CD14-positive monocyte (primary cell): ENCODE data around the gene KNDC1. TPM values are rescaled to one million over a fixed set of nuclear protein-coding genes. Genes with fewer than 3 reads are reported as not detected.
A peak's percentile ranks its signal among the peaks of the same experiment; 100 is the strongest.

Experiments used
- DNase-seq, 3 donors: peaks; one replicate each; pipeline ENCODE4 v3.0.0-alpha.2; 2011 to 2022
- H2AFZ ChIP-seq: 2 replicates; pipeline ENCODE4 v1.6.0; 2012; ENCODE audit warnings: mild to moderate bottlenecking, low read depth, low read length, inconsistent platforms; ENCODE audit not compliant: insufficient read depth, poor library complexity, severe bottlenecking
- H3K27ac ChIP-seq, 2 donors: 1 replicate in 1 of 2; 2 replicates in 1 of 2; pipeline ENCODE4 v1.5.1; 2012 to 2013; ENCODE audit warnings: low read length in 2 of 2, control low read depth in 1 of 2, inconsistent platforms in 1 of 2, low read depth in 1 of 2, mild to moderate bottlenecking in 1 of 2
- H3K27me3 ChIP-seq, 2 donors: one replicate each; pipeline versions ENCODE4 v1.6.0 to v1.6.1; 2011 to 2013; ENCODE audit warnings: low read length in 2 of 2; ENCODE audit not compliant: control insufficient read depth in 2 of 2, insufficient read depth in 2 of 2
- H3K36me3 ChIP-seq, 2 donors: replicated peaks in 1 of 2; 1 replicate in 1 of 2; 2 replicates in 1 of 2; pipeline versions ENCODE4 v1.5.1 to v1.6.1; 2012 to 2013; ENCODE audit warnings: low read length in 2 of 2, control low read depth in 1 of 2, inconsistent platforms in 1 of 2, mild to moderate bottlenecking in 1 of 2; ENCODE audit not compliant: insufficient read depth in 2 of 2, control insufficient read depth in 1 of 2
- H3K4me1 ChIP-seq, 2 donors: 1 replicate in 1 of 2; 2 replicates in 1 of 2; pipeline versions ENCODE4 v1.5.1 to v1.6.1; 2012 to 2013; ENCODE audit warnings: low read length in 2 of 2, control low read depth in 1 of 2, inconsistent platforms in 1 of 2, mild to moderate bottlenecking in 1 of 2, moderate library complexity in 1 of 2; ENCODE audit not compliant: insufficient read depth in 2 of 2, control insufficient read depth in 1 of 2
- H3K4me2 ChIP-seq: replicated peaks from 2 replicates; pipeline ENCODE3; 2012; ENCODE audit warnings: low read length, moderate library complexity, mild to moderate bottlenecking; ENCODE audit not compliant: poor library complexity, severe bottlenecking; ENCODE audit errors: extremely low read depth
- H3K4me3 ChIP-seq, 3 experiments: fragments of 200-600 bp in 1 of 3; sonication (generic) in 1 of 3; replicated peaks in 1 of 3; 1 replicate in 2 of 3; 2 replicates in 1 of 3; pipeline ENCODE4 v1.5.1; 2011 to 2013; ENCODE audit warnings: low read length in 3 of 3, mild to moderate bottlenecking in 3 of 3, control low read depth in 2 of 3, low read depth in 2 of 3, inconsistent platforms in 1 of 3, moderate library complexity in 1 of 3
- H3K79me2 ChIP-seq: 2 replicates; pipeline ENCODE4 v1.6.0; 2012; ENCODE audit warnings: mild to moderate bottlenecking, control low read depth, inconsistent platforms, low read length, moderate library complexity; ENCODE audit not compliant: insufficient read depth
- H3K9ac ChIP-seq: 2 replicates; pipeline ENCODE4 v1.6.0; 2017; ENCODE audit warnings: low read length, mild to moderate bottlenecking; ENCODE audit not compliant: insufficient read depth, poor library complexity, severe bottlenecking
- H3K9me3 ChIP-seq, 2 donors: replicated peaks in 1 of 2; 1 replicate in 1 of 2; 2 replicates in 1 of 2; pipeline versions ENCODE4 v1.5.1 to v1.6.1; 2012 to 2013; ENCODE audit warnings: low read length in 2 of 2, control low read depth in 1 of 2; ENCODE audit not compliant: control insufficient read depth in 1 of 2, insufficient read depth in 1 of 2
- H4K20me1 ChIP-seq: 2 replicates; pipeline ENCODE4 v1.6.0; 2012; ENCODE audit warnings: mild to moderate bottlenecking, low read length, control low read depth, moderate library complexity; ENCODE audit not compliant: insufficient read depth
- H3K27ac Mint-ChIP-seq, 7 donors: one replicate each; pipeline ENCODE4 v1.8.0; 2020; ENCODE audit warnings: mild to moderate bottlenecking in 7 of 7, mixed read lengths in 7 of 7, moderate library complexity in 6 of 7, inconsistent platforms in 2 of 7
- H3K27me3 Mint-ChIP-seq, 3 donors: one replicate each; pipeline ENCODE4 v1.8.0; 2021 to 2022; ENCODE audit warnings: low read depth in 3 of 3, mild to moderate bottlenecking in 3 of 3, mixed read lengths in 3 of 3, moderate library complexity in 3 of 3, inconsistent platforms in 1 of 3
- H3K36me3 Mint-ChIP-seq, 2 donors: one replicate each; pipeline ENCODE4 v1.8.0; 2020; ENCODE audit warnings: mixed read lengths in 2 of 2, inconsistent platforms in 1 of 2, mild to moderate bottlenecking in 1 of 2
- H3K4me1 Mint-ChIP-seq: one replicate; pipeline ENCODE4 v1.8.0; 2020; ENCODE audit warnings: mild to moderate bottlenecking, mixed read lengths
- H3K4me3 Mint-ChIP-seq, 2 donors: one replicate each; pipeline ENCODE4 v1.8.0; 2020; ENCODE audit warnings: mild to moderate bottlenecking in 2 of 2, mixed read lengths in 2 of 2, moderate library complexity in 1 of 2
- H3K9me3 Mint-ChIP-seq, 7 donors: one replicate each; pipeline ENCODE4 v1.8.0; 2020 to 2022; ENCODE audit warnings: mixed read lengths in 7 of 7, mild to moderate bottlenecking in 6 of 7, moderate library complexity in 6 of 7, inconsistent platforms in 2 of 7
- WGBS: methylation state at CpG from one replicate; pipeline ENCODE4 v1.1.5; 2013; ENCODE audit warnings: missing lambda C conversion rate; ENCODE audit not compliant: insufficient coverage; 5-methylcytosine and 5-hydroxymethylcytosine counted together
- intact Hi-C, 2 donors: fragments of 100-400 bp; cut with micrococcal nuclease; formaldehyde crosslinking; loops; one replicate each; pipeline versions ENCODE4 v1.15.0 to v1.15.1; 2023
- polyA plus RNA-seq, 3 donors: library from polyadenylated mRNA; depleted of rRNA in 1 of 3; unstranded in 2 of 3; stranded (reverse) in 1 of 3; fragments of 300-500 nt in 2 of 3; fragments of >200 nt in 1 of 3; fragmentation: Illumina TruSeq in 2 of 3; gene quantifications; 1 replicate in 2 of 3; 2 replicates in 1 of 3; pipeline ENCODE4 v1.2.3, GENCODE V29; 2012 to 2021
- TF ChIP-seq, protein P1 (sequence below): fragments of 200-600 bp; IDR thresholded peaks from one replicate; pipeline ENCODE4 v1.8.0; 2022; ENCODE audit warnings: antibody characterized with exemption, mild to moderate bottlenecking

Gene KNDC1
- polyA plus RNA-seq, 3 donors, result 0.22 to 0.80 TPM; not detected in 1

DNA sequence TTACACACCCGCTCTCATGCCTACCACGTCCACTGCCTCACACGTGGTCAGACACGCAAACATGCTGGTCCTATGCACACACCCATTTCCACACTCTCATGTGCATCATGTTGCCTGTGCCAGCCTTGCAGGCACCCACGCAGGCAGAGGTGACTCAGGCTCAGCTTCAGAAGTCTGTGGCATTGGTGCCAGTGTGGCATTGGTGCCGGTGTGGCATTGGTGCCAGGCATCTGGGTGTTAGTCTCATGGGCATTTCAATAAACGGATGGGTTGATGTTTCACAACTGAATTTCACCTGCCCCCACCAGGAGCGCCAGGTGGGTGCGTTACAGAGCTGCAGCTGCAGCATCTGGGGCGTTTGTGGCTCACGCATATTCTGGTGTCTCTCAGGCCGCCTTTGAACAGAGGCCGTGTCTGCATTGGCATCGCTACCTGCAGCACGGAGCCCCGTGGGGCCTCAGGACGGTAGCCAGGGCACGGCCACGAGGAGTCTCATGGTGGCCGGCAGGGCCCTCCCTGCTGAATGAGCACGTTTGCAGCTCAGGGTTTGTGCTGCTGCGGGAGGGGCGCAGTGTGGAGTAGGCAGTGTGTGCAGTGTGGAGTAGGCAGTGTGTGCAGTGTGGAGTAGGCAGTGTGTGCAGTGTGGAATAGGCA is 24.7 kb downstream of the KNDC1 start:
- H3K36me3 Mint-ChIP-seq, result no peaks in the 10 kb centered on the region
- Histone ChIP-seq H3K79me2 (no peaks in the 10 kb centered on the region), H2AFZ (no peak overlapping the region), H3K27me3 (no peaks in the 10 kb centered on the region), H3K9ac (no peak overlapping the region), H3K36me3 (no peaks in the 10 kb centered on the region), H4K20me1 (no peaks in the 10 kb centered on the region), H3K4me1 (no peaks in the 10 kb centered on the region), H3K9me3 (peaks cover 0 to 9% of the 10 kb centered on the region in 2 donors), H3K27ac (no peak overlapping the region), H3K4me3 (no peak overlapping the region), H3K4me2 (no peak overlapping the region)
- peak overlapping the region in 1 of 7 donors; percentile 10 for H3K27ac Mint-ChIP-seq
- 89% methylated on average over 22 of the region's 23 CpGs for WGBS
- DNase-seq, result no peak
- peaks cover under 1 to 8% (median 4%) of the 10 kb centered on the region in 3 donors for H3K27me3 Mint-ChIP-seq
- intact Hi-C loops, result no loop called here
- peaks cover 0 to 8% (median 4%) of the 10 kb centered on the region in 7 donors for H3K9me3 Mint-ChIP-seq
- no peaks in the 10 kb centered on the region for H3K4me1 Mint-ChIP-seq
- no peak overlapping the region for H3K4me3 Mint-ChIP-seq
- TF ChIP-seq, protein P1, sequence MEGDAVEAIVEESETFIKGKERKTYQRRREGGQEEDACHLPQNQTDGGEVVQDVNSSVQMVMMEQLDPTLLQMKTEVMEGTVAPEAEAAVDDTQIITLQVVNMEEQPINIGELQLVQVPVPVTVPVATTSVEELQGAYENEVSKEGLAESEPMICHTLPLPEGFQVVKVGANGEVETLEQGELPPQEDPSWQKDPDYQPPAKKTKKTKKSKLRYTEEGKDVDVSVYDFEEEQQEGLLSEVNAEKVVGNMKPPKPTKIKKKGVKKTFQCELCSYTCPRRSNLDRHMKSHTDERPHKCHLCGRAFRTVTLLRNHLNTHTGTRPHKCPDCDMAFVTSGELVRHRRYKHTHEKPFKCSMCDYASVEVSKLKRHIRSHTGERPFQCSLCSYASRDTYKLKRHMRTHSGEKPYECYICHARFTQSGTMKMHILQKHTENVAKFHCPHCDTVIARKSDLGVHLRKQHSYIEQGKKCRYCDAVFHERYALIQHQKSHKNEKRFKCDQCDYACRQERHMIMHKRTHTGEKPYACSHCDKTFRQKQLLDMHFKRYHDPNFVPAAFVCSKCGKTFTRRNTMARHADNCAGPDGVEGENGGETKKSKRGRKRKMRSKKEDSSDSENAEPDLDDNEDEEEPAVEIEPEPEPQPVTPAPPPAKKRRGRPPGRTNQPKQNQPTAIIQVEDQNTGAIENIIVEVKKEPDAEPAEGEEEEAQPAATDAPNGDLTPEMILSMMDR, result no peak

DNA sequence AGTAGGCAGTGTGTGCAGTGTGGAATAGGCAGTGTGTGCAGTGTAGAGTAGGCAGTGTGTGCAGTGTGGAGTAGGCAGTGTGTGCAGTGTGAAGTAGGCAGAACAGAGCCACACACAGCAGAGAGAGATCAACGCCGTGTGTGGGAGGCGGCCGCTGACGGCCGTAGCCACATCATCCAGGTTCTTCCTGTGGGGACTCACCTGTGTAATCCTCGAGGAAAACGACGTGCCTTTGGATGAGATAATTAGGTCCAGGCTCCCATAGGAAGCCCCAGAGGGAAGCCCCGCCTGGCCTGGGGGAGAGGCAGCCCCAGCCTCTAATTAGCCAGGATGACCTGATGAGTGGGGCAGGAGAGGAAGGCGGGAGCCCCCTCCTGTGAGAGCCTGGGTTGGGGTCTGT is 25.4 kb downstream of the KNDC1 start:
- Histone ChIP-seq H3K27ac (no peak overlapping the region), H3K36me3 (no peaks in the 10 kb centered on the region), H4K20me1 (no peaks in the 10 kb centered on the region), H3K4me1 (no peaks in the 10 kb centered on the region), H3K4me3 (no peak overlapping the region), H3K27me3 (no peaks in the 10 kb centered on the region), H3K9me3 (peaks cover 0 to 9% of the 10 kb centered on the region in 2 donors), H3K9ac (no peak overlapping the region), H3K79me2 (no peaks in the 10 kb centered on the region), H3K4me2 (no peak overlapping the region), H2AFZ (no peak overlapping the region)
- TF ChIP-seq, protein P1, result no peak
- no peak overlapping the region for H3K27ac Mint-ChIP-seq
- H3K4me3 Mint-ChIP-seq, result no peak overlapping the region
- intact Hi-C loops, result no loop called here
- H3K9me3 Mint-ChIP-seq, result peaks cover 0 to 8% (median 4%) of the 10 kb centered on the region in 7 donors
- H3K36me3 Mint-ChIP-seq, result no peaks in the 10 kb centered on the region
- no peaks in the 10 kb centered on the region for H3K4me1 Mint-ChIP-seq
- DNase-seq, result no peak
- WGBS, result 91% methylated on average over 10 of the region's 11 CpGs
- H3K27me3 Mint-ChIP-seq, result peaks cover 1 to 7% (median 4%) of the 10 kb centered on the region in 3 donors
